HG03469 (cell line): ENCODE measurements around the gene TRIM44.
"Not testable (repeated sequence)": the region's sequence is repeated elsewhere in the genome, so short reads cannot be mapped to it uniquely, and the experiment has no call there.

Experiments used
- ATAC-seq: cut with Tn5 transposase; IDR thresholded peaks from one replicate; pipeline ENCODE4 v1.9.1; 2021; ENCODE audit warnings: mild to moderate bottlenecking, moderate library complexity, moderate number of reproducible peaks; ENCODE audit not compliant: unreplicated experiment

TRIM44 gene

GRCh38 chr11:35668350-35668749 lies 5.8 kb downstream of the TRIM44 start:
- ATAC-seq, result not testable (repeated sequence)

DNA sequence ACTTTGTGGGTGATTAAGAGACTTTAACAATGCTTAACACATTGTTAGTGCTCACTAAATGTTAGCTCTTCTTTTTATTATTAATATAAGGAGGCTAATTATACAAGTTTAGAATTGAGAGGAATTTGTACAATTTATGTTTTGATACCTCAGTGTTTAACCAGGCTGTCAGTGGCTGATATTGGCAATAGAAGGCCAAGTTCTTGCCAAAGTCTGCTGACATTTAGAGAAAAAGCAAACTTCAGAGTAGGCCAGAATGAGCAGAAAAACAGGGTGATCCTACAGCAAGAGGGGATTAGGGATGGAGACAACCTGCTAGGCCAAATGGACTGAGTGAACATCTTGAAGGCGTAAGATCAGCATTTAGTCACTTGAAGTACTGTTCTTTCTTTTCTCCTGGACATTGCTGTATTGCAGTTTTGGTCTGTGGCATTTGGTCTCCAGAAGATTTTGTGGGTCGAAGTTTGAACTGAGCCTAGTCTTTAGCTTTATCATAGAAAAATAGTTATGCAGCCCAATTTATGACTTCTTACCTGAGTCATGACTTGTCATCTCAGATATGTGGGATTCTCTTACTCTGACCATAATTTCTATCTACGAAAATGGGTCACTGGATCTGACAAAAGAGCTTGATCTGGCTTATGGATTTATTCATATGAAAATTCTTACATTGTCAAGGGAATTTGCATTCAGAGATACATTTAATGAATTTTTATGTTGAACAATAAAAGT lies 9.0 kb downstream of the TRIM44 start:
- ATAC-seq, result no peak

DNA sequence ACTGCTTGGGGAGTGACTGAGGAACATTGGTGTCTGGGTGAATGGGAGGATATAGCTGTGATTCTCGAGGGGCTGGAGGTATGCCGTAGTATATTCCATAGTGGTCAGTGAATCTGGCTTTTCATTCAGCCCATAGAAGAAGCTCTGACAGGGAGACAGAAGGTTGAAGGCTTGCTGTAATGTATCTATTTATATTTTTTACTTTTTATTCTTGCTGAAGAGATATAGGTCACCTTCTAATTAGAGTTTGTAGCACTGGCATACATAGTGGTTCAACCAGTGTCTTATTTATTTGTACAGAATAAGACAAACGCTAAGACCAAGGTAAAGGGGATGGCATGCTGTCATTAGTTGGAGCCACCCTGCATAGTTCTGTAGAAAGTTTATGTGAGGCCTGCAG lies 10.0 kb downstream of the TRIM44 start:
- ATAC-seq, result no peak

DNA sequence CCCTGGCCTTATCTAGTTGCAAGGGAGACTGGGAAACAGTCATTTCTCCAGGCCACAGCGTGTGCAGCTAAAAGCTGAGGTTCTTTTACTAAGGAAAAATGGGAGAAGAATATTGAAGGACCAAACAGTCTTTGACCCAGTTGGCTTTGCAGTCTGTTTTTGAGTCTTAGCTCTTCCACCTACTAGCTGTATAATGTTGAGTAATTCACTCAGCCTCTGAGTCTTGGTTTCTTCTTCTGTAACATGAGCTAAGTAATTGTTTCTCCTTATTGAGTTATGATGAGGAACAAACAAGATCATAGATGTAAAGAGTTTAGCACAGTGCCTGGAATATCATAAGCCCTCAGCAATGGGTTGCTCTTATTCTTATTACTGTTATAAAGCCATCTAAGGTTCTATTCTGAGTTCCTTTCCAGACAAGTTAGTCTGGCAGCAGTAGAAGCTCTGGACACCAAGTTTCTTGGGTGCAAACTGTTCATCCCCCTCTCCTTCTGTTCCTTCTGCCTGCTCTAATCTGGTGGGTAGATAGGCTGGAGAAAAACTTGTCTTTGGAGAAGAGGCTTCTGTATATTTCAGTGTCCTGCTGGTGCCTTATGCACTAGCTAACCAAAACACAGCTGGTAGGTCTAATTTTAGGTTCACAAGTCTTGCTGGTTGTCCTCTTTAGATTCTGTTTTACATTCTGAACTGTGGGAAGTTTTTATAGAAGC lies 13.5 kb downstream of the TRIM44 start:
- no peak for ATAC-seq

DNA sequence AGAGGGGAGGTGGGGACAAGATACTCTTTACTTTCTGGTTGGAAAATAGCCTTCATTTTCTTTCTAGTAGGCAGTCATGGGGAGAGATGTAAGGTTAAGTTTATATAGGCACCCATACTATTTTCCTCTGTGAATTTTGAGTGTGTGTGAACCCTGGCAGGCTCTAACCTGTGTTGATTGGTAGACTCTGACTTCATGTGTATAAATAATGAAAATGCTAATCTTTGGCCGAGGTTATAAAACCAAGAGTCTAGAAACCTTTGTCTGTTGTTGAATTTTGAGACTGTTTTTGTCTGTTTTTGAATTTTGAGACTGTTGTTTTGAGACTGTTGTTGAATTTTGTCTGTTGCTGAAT lies 14.0 kb downstream of the TRIM44 start:
- no peak for ATAC-seq

GRCh38 chr11:35677904-35678303 lies 15.3 kb downstream of the TRIM44 start:
- ATAC-seq, result no peak

- no peak for ATAC-seq
Observed at GRCh38 chr11:35678471-35678870, 15.9 kb downstream of the TRIM44 start.

- no peak for ATAC-seq
Observed at GRCh38 chr11:35678975-35679374, 16.4 kb downstream of the TRIM44 start.

- ATAC-seq, result no peak
Observed at GRCh38 chr11:35680506-35680905, 17.9 kb downstream of the TRIM44 start.

- ATAC-seq, result peak; percentile 43
Observed at GRCh38 chr11:35681163-35681767, 18.7 kb downstream of the TRIM44 start.

DNA sequence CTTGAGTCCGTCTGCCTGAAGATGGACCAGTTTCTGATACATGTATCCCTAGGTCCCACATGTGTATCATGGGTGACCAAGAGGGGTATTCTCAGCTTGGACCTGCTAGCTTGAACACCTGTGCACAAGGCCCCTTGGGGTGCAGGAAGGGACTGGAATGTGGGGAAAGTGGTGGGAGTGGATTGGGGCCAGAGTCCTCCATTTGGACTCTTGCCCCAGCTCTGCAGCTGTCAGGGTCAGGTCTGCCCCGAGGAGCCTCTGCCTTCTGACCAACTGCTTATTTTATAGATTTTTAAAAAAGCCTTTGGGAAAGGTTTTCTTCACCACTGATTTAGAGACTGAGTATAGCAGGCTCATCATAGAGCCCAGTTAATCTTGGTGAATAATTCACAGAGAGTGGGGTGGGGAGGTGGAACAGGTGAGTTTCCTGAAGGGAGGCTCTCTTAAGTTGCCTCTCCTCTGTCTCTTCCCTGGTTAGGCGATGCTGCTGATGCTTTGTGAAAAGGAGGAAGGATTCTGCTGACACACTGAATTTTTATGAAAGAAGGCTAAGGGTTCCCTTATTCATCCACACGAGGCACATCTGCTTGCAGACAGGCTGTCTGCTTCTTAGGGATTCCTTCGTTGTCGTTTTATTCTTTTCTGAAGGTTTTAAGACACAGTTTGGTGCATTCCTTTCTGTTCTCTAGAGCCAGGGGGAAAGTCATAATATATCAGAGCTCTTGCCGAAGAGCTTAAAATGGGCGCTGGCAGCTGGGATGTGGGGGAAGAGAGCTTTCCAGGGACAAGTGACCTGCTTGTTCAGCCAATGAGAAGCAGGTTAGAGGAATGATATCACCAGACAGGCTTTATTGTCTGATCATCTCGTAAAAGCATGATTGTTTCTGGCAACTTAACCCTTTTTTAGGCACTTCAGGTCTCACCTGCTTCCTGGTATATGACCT lies 19.9 kb downstream of the TRIM44 start:
- no peak for ATAC-seq

DNA sequence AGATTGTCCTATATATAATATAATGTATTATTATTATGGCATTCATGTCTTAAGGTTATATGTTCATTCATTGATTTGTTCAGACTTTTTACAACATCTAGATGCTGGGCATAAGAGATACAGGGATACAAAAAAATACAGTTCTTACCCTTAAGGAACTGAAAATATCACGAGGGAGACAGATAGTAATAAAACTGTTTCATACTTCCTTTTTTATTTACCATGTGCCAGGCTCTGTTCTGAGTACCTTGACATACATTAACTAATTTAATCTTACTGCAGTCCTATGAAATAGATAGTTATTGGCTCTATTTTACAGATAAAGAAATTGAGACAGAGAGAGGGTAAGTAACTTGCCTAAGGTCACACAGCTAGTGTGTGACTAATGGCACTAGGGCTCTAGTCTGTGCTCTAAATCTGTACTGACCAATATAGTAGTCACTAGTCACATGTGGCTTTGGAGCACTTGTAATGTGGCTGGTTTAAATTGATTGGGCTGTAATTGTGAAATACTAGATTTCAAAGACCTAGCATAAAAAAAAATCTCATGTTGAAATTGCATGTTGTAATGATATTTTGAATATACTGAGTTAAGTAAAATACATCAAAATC lies 21.3 kb downstream of the TRIM44 start:
- ATAC-seq, result peak; percentile 51

- ATAC-seq, result peak; percentile 32
Observed at GRCh38 chr11:35688023-35688422, 25.4 kb downstream of the TRIM44 start.

DNA sequence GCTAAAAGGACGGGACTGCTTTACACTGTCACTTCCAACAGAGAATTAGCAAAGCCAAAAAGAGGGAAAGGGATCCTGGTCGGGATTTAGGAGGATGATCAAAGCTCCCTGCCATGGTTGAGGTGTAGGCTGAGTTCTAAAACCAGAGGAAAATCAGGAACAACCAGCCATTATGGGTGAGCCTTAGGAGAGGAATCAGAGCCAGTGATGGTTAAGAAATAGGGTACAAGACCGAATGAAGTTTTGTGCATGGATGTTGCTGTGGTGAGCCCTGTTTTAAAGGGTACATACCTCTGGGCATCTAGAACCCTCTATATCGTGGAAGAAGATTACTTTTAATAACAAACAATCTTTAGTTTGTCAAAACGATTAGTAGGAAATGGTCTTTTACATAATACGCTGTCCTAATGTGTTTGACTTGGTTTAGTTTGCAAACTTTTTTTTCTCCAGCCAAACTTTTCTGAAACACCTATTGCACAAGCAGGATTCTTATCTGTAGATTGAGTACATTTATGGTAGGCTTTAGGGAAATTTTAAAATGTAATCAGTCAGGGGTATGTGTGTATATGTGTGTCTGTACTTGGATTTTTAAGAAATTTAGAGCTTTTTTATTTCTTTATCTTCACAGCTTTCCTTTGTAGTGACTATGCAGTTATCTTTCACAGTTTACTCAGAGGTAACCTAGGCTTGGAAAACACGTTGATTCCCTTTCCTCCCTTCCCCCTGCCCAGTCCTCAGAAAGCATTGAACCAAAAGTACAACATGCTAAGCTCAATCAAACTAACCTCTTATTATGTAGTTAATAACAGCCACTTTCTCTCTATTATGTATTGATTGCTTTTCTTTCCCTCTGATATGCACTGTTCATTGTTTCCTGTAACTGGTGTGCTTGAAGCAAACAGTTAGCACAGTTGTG lies 26.8 kb downstream of the TRIM44 start:
- ATAC-seq, result no peak

DNA sequence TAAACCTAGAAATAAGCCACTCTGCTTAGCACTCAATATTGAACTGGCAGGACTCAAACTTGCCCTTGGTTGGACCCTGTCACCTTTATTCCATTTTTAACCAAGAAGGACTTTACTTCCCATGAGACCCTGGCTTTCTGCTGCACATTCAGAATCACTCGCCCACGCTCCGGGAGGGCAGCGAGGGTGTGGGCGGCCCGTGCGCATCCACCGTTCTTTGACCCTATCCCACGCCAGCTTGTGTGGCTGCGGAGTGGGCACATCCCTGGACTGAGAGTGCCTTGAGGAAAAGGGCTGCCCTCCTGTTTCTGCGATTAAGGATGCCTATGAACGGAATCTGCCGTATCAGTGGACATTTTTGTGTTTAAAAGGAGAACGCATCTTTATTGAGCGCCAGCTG lies 39.6 kb downstream of the TRIM44 start:
- no peak for ATAC-seq

- ATAC-seq, result no peak
Observed at GRCh38 chr11:35709376-35709775, 46.8 kb downstream of the TRIM44 start.

GRCh38 chr11:35711173-35711910 lies 48.8 kb downstream of the TRIM44 start:
- ATAC-seq, result no peak

DNA sequence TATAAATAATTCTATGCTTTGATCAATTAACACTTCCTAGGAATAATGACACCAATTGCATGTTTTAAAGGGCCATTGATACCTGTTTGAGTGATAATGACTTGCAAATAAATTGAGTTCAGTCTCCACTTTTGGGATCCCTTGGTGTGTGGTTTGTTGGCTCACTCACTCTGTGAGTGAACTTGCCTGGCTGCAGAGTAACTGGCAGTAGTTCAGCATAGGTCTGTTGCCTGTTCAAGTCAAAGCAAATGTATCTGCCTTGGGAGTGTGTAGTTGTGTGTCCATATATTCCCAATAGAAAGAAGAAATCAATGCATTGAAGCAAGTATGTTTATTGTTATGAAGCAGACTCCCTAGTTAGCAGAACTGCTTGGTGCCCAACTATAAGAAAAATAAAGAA lies 49.3 kb downstream of the TRIM44 start:
- no peak for ATAC-seq

DNA sequence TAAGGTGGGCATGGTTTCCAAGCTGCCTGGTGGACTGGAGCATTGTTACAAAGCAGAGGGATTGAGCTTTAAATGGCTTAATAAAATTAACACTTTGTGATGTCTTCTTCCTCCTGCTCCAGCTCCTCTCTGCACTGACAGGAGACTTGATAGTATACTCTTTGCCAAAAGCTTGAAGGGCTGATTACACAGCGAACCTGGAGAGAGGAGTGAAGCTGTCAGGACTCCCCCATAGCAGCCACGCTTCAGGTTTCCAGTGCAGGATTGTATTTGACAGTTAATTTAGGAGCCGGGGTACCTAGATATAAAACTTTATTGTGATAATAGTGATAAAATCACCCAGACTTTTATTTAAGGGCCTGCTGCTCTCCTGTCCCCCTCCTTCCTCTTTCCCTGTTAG lies 50.0 kb downstream of the TRIM44 start:
- no peak for ATAC-seq
